SIG-M5 treated with dmso at 0.1 percent for 504 hours (cell line): Measurements from ENCODE around the gene SLC13A4.
"Not testable (repeated sequence)": the region's sequence is repeated elsewhere in the genome, so short reads cannot be mapped to it uniquely, and the experiment has no call there.

Source experiments
- DNase-seq: peaks from one replicate; lab custom pipeline; 2025; ENCODE audit not compliant: unreplicated experiment; lab: John Stamatoyannopoulos, UW

SLC13A4 gene

GRCh38 chr7:135704074-135704473, 23.9 kb downstream of the SLC13A4 start:
- DNase-seq = no peak

GRCh38 chr7:135697276-135698049, 30.5 kb downstream of the SLC13A4 start:
- no peak for DNase-seq

- DNase-seq = no peak
Measured at GRCh38 chr7:135693558-135693957, 34.4 kb downstream of the SLC13A4 start.

- DNase-seq = not testable (repeated sequence)
Measured at GRCh38 chr7:135692606-135693005, 35.4 kb downstream of the SLC13A4 start.

- no peak for DNase-seq
Measured at GRCh38 chr7:135692055-135692454, 35.9 kb downstream of the SLC13A4 start.

- DNase-seq = no peak
Measured at GRCh38 chr7:135690566-135690965, 37.4 kb downstream of the SLC13A4 start.

- no peak for DNase-seq
Measured at GRCh38 chr7:135687466-135687865, 40.5 kb downstream of the SLC13A4 start.

- no peak for DNase-seq
Measured at GRCh38 chr7:135685306-135686084, 42.5 kb downstream of the SLC13A4 start.

GRCh38 chr7:135684699-135685098, 43.3 kb downstream of the SLC13A4 start:
- no peak for DNase-seq

- no peak for DNase-seq
Measured at GRCh38 chr7:135684136-135684535, 43.9 kb downstream of the SLC13A4 start.

GRCh38 chr7:135683609-135684008, 44.4 kb downstream of the SLC13A4 start:
- no peak for DNase-seq

- DNase-seq = no peak
Measured at GRCh38 chr7:135682191-135682590, 45.8 kb downstream of the SLC13A4 start.

- DNase-seq = no peak
Measured at GRCh38 chr7:135681762-135682161, 46.2 kb downstream of the SLC13A4 start.

GRCh38 chr7:135678612-135679575, 49.1 kb downstream of the SLC13A4 start:
- DNase-seq = no peak

- DNase-seq = no peak
Measured at GRCh38 chr7:135673360-135673706, 54.7 kb downstream of the SLC13A4 start.

GRCh38 chr7:135672560-135673359, 55.2 kb downstream of the SLC13A4 start:
- peak; percentile 51 for DNase-seq

GRCh38 chr7:135670179-135670578, 57.8 kb downstream of the SLC13A4 start:
- DNase-seq = no peak

GRCh38 chr7:135669774-135670173, 58.2 kb downstream of the SLC13A4 start:
- DNase-seq = no peak

- DNase-seq = not testable (repeated sequence)
Measured at GRCh38 chr7:135668852-135669395, 59.1 kb downstream of the SLC13A4 start.

GRCh38 chr7:135667626-135668025, 60.4 kb downstream of the SLC13A4 start:
- not testable (repeated sequence) for DNase-seq
